Karpas-422 (cell line): ENCODE measurements around the gene RAB20. TPM values are rescaled to one million over a fixed set of nuclear protein-coding genes. Genes with fewer than 3 reads are reported as not detected.

Experiments used
- DNase-seq: peaks from one replicate; pipeline ENCODE4 v3.0.0-alpha.2; 2015
- H2AFZ ChIP-seq: fragments of 200-600 bp; sonication (generic); 2 replicates; pipeline ENCODE4 v1.6.1; 2014; ENCODE audit warnings: antibody characterized with exemption, low read length, mixed read lengths
- H3K27ac ChIP-seq: fragments of 200-600 bp; sonication (generic); 2 replicates; pipeline ENCODE4 v1.5.1; 2014; ENCODE audit warnings: mild to moderate bottlenecking, low read length, moderate library complexity
- H3K27me3 ChIP-seq: fragments of 200-600 bp; sonication (generic); 2 replicates; pipeline ENCODE4 v1.6.1; 2014; ENCODE audit warnings: low read length, mixed read lengths
- H3K36me3 ChIP-seq: fragments of 200-600 bp; sonication (generic); 2 replicates; pipeline ENCODE4 v1.6.1; 2014; ENCODE audit warnings: low read length, mixed read lengths; ENCODE audit not compliant: insufficient read depth
- H3K4me1 ChIP-seq: fragments of 200-600 bp; sonication (generic); 2 replicates; pipeline ENCODE4 v1.6.1; 2014; ENCODE audit warnings: mild to moderate bottlenecking, low read length, mixed read lengths
- H3K4me2 ChIP-seq: fragments of 200-600 bp; sonication (generic); 2 replicates; pipeline ENCODE4 v1.6.1; 2014; ENCODE audit warnings: low read length, low read depth, mild to moderate bottlenecking; ENCODE audit not compliant: poor library complexity, severe bottlenecking
- H3K4me3 ChIP-seq: fragments of 200-600 bp; sonication (generic); 2 replicates; pipeline ENCODE4 v1.5.1; 2014; ENCODE audit warnings: mild to moderate bottlenecking, antibody characterized with exemption, low read length, mixed read lengths
- H3K79me2 ChIP-seq: fragments of 200-600 bp; sonication (generic); 2 replicates; pipeline ENCODE4 v1.6.1; 2014; ENCODE audit warnings: mild to moderate bottlenecking, low read length, mixed read lengths
- H3K9ac ChIP-seq: fragments of 200-600 bp; sonication (generic); 2 replicates; pipeline ENCODE4 v1.6.0; 2014; ENCODE audit warnings: low read length
- H3K9me2 ChIP-seq: fragments of 200-600 bp; sonication (generic), shearing (Covaris generic); replicated peaks from 2 replicates; pipeline ENCODE4 v1.6.0; 2014; ENCODE audit warnings: mild to moderate bottlenecking, low read length, moderate library complexity; ENCODE audit not compliant: insufficient read depth
- H3K9me3 ChIP-seq: fragments of 300-700, 200-600 bp; sonication (generic); 2 replicates; pipeline ENCODE4 v1.6.1; 2014; ENCODE audit warnings: low read length, mixed read lengths
- H4K20me1 ChIP-seq: fragments of 200-600 bp; sonication (generic); 2 replicates; pipeline ENCODE4 v1.6.1; 2014; ENCODE audit warnings: mild to moderate bottlenecking, antibody characterized with exemption, low read length, low read depth; ENCODE audit not compliant: insufficient read depth
- total RNA-seq: library from RNA; depleted of rRNA; stranded (reverse); fragments of >200 nt; shearing (Covaris generic); gene quantifications from 2 replicates; pipeline ENCODE4 v1.2.3, GENCODE V29; 2014; ENCODE audit warnings: low replicate concordance; rRNA removed

The RAB20 gene
- total RNA-seq, 1 experiment from 2014 or later = not detected

- Histone ChIP-seq H3K79me2 (no peaks in the 10 kb centered on the region), H3K4me3 (no peak overlapping the region), H3K9me2 (no peaks in the 10 kb centered on the region), H2AFZ (no peak overlapping the region), H3K9me3 (no peaks in the 10 kb centered on the region), H3K4me2 (no peak overlapping the region), H3K36me3 (no peaks in the 10 kb centered on the region), H3K27me3 (0 out of 2 replicates have a peak, but pooled peaks cover 2% of the 10 kb centered on the region), H4K20me1 (0 out of 2 replicates have a peak, but pooled peaks cover 4% of the 10 kb centered on the region), H3K27ac (no peak overlapping the region), H3K4me1 (no peaks in the 10 kb centered on the region), H3K9ac (no peak overlapping the region)
- DNase-seq = no peak
These were observed 82.9 kb downstream of the RAB20 start for GRCh38 chr13:110478405-110479214.

DNA sequence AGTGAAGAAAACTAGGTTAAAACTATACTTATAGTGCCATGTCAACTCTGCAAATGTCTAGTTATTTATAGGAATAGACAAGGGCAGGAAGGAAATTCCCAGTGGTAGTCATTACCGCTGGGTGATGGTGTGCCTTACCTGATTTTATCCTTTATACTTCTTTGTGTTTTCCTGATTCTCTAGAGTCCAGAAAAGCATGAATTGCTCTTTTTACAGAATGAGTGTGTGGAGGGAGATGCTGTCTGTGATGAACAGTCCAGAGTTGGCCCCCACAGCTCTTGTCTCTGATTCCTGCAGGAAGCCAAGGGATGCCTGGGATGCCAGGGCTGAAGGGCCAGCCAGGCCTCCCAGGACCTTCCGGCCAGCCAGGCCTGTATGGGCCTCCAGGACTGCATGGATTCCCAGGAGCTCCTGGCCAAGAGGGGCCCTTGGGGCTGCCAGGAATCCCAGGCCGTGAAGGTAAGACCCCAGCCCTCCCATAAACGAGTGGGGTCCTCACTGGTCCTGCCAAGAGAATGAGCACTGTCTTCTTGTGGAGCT, 83.7 kb downstream of the RAB20 start:
- no peak overlapping the region for H3K4me3 ChIP-seq
- no peaks in the 10 kb centered on the region for H3K36me3 ChIP-seq
- H3K27me3 ChIP-seq = 0 out of 2 replicates have a peak, but pooled peaks cover 2% of the 10 kb centered on the region
- H2AFZ ChIP-seq = no peak overlapping the region
- H3K4me1 ChIP-seq = peaks cover 4% of the 10 kb centered on the region
- H3K27ac ChIP-seq = no peak overlapping the region
- no peaks in the 10 kb centered on the region for H3K9me3 ChIP-seq
- DNase-seq = no peak
- H3K9ac ChIP-seq = no peak overlapping the region
- H3K79me2 ChIP-seq = no peaks in the 10 kb centered on the region
- H4K20me1 ChIP-seq = 0 out of 2 replicates have a peak, but pooled peaks cover 4% of the 10 kb centered on the region
- H3K4me2 ChIP-seq = no peak overlapping the region
- no peaks in the 10 kb centered on the region for H3K9me2 ChIP-seq

DNA sequence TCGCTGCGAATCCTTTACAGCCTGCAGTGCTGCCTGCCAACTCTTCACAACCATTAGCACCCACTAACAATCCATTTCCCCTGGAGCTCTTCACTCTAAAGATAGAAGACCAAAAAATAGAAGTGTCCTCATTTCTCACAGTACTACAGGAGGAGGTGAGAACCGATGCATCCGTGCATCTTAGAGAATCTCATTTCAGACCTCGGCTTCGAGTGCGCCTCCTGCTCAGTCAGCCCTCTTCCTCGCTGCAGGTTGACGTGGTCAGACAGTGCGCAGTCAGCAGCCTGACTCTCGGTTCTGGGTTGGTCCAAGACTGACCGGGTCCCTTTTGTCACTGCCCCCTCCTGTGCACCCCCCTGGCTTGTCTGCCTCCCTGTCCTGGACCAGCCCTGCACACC, 85.3 kb downstream of the RAB20 start:
- Histone ChIP-seq H3K79me2 (no peaks in the 10 kb centered on the region), H3K27me3 (no peaks in the 10 kb centered on the region), H4K20me1 (peaks cover 9% of the 10 kb centered on the region; the same call in 1 of the 2 replicates), H3K36me3 (no peaks in the 10 kb centered on the region), H3K27ac (no peak overlapping the region), H3K4me2 (no peak overlapping the region), H3K9me3 (no peaks in the 10 kb centered on the region), H2AFZ (no peak overlapping the region), H3K9me2 (no peaks in the 10 kb centered on the region), H3K4me3 (no peak overlapping the region), H3K4me1 (peaks cover 19% of the 10 kb centered on the region), H3K9ac (no peak overlapping the region)
- DNase-seq = no peak

GRCh38 chr13:110475550-110476219, 85.8 kb downstream of the RAB20 start:
- Histone ChIP-seq H3K4me1 (peaks cover 24% of the 10 kb centered on the region), H3K9me2 (no peaks in the 10 kb centered on the region), H4K20me1 (peaks cover 10% of the 10 kb centered on the region; the same call in 1 of the 2 replicates), H3K79me2 (no peaks in the 10 kb centered on the region), H2AFZ (no peak overlapping the region), H3K27me3 (no peaks in the 10 kb centered on the region), H3K4me2 (no peak overlapping the region), H3K9me3 (no peaks in the 10 kb centered on the region), H3K36me3 (no peaks in the 10 kb centered on the region), H3K4me3 (no peak overlapping the region), H3K27ac (no peak overlapping the region), H3K9ac (no peak overlapping the region)
- DNase-seq = no peak

DNA sequence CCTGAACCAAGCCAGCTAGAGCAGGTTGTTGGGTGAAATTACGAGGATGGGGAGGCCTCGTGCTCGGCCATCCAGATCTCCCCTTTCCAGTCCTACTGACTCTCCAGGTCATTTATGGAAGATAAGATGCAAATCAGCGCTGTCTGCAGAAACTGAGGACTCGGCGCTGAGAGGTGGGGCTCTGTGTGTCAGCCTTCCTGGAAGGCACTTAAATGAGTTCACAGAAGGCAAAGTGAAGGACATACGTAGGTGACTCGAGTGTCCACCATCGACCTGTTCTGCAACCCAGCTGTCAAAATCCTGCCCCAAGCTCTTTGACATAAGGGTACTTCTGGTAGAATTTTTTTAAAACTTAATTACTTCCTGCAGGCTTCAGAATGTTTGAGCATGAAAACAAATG, 86.4 kb downstream of the RAB20 start:
- Histone ChIP-seq H3K9me2 (no peaks in the 10 kb centered on the region), H3K27ac (no peak overlapping the region), H2AFZ (no peak overlapping the region), H3K27me3 (no peaks in the 10 kb centered on the region), H3K36me3 (no peaks in the 10 kb centered on the region), H3K9me3 (no peaks in the 10 kb centered on the region), H3K4me1 (peaks cover 25% of the 10 kb centered on the region), H3K79me2 (no peaks in the 10 kb centered on the region), H3K4me2 (no peak overlapping the region), H3K9ac (no peak overlapping the region), H4K20me1 (peaks cover 10% of the 10 kb centered on the region; the same call in 1 of the 2 replicates), H3K4me3 (no peak overlapping the region)
- no peak for DNase-seq

DNA sequence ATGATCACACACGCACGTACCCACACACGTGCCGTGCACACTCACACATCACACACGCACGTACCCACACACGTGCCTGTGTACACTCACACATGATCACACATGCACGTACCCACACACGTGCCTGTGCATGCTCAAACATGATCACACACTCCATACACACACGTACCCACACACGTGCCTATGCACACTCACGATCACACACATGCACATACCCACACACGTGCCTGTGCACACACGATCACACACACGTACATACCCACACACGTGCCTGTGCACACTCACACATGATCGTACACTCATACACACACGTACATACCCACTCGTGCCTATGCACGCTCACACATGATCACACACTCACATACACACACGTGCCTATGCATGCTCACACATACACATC, 86.8 kb downstream of the RAB20 start:
- peaks cover 25% of the 10 kb centered on the region for H3K4me1 ChIP-seq
- H3K36me3 ChIP-seq = no peaks in the 10 kb centered on the region
- no peaks in the 10 kb centered on the region for H3K27me3 ChIP-seq
- no peak overlapping the region for H3K27ac ChIP-seq
- no peak overlapping the region for H3K4me2 ChIP-seq
- H3K9ac ChIP-seq = no peak overlapping the region
- peaks cover 10% of the 10 kb centered on the region; the same call in 1 of the 2 replicates for H4K20me1 ChIP-seq
- H3K9me2 ChIP-seq = no peaks in the 10 kb centered on the region
- H3K9me3 ChIP-seq = no peaks in the 10 kb centered on the region
- H3K79me2 ChIP-seq = no peaks in the 10 kb centered on the region
- no peak for DNase-seq
- no peak overlapping the region for H3K4me3 ChIP-seq
- H2AFZ ChIP-seq = no peak overlapping the region

Other genes with a start within 250 kb of the RAB20 start
- 16.5 and 20.6 TPM in 2 replicates for gene NAXD, start 53.8 kb upstream of the RAB20 start, total RNA-seq
- gene CARS2, start 144.4 kb upstream of the RAB20 start, total RNA-seq = 48.2 and 102 TPM in 2 replicates
- 6.3 and 19.9 TPM in 2 replicates for gene ING1, start 152.0 kb upstream of the RAB20 start, total RNA-seq